GM19043 (cell line): ENCODE results near the gene SCLT1.
"Not testable (repeated sequence)": the region's sequence is repeated elsewhere in the genome, so short reads cannot be mapped to it uniquely, and the experiment has no call there.

Experiments
- ATAC-seq: cut with Tn5 transposase; IDR thresholded peaks from one replicate; pipeline ENCODE4 v1.9.1; 2021; ENCODE audit warnings: low read depth; ENCODE audit not compliant: unreplicated experiment

Gene SCLT1

GRCh38 chr4:129080129-129080528, 13.2 kb downstream of the SCLT1 start:
- ATAC-seq: no peak

- ATAC-seq: no peak
These were observed 16.0 kb downstream of the SCLT1 start for GRCh38 chr4:129077326-129077725.

GRCh38 chr4:129069537-129069936, 23.8 kb downstream of the SCLT1 start:
- not testable (repeated sequence) for ATAC-seq

- ATAC-seq: no peak
These were observed 28.6 kb downstream of the SCLT1 start for GRCh38 chr4:129064717-129065116.

GRCh38 chr4:129063640-129064039, 29.7 kb downstream of the SCLT1 start:
- ATAC-seq: no peak

GRCh38 chr4:129062580-129062979, 30.8 kb downstream of the SCLT1 start:
- no peak for ATAC-seq

- ATAC-seq: no peak
These were observed 34.3 kb downstream of the SCLT1 start for GRCh38 chr4:129059028-129059427.

GRCh38 chr4:129046055-129046959, 47.0 kb downstream of the SCLT1 start:
- no peak for ATAC-seq

GRCh38 chr4:129043523-129043922, 49.8 kb downstream of the SCLT1 start:
- no peak for ATAC-seq

- ATAC-seq: no peak
These were observed 52.9 kb downstream of the SCLT1 start for GRCh38 chr4:129040471-129040870.

- ATAC-seq: no peak
These were observed 56.2 kb downstream of the SCLT1 start for GRCh38 chr4:129037093-129037492.

- ATAC-seq: no peak
These were observed 78.5 kb downstream of the SCLT1 start for GRCh38 chr4:129014566-129015509.

GRCh38 chr4:129008096-129008495, 85.2 kb downstream of the SCLT1 start:
- ATAC-seq: no peak

GRCh38 chr4:128986908-128987307, 106.4 kb downstream of the SCLT1 start:
- no peak for ATAC-seq

- no peak for ATAC-seq
These were observed 107.3 kb downstream of the SCLT1 start for GRCh38 chr4:128986019-128986418.

GRCh38 chr4:128983771-128984485, 109.4 kb downstream of the SCLT1 start:
- ATAC-seq: no peak

- no peak for ATAC-seq
These were observed 112.0 kb downstream of the SCLT1 start for GRCh38 chr4:128981377-128981776.

- no peak for ATAC-seq
These were observed 112.5 kb downstream of the SCLT1 start for GRCh38 chr4:128980816-128981326.

GRCh38 chr4:128979934-128980333, 113.4 kb downstream of the SCLT1 start:
- ATAC-seq: no peak

- ATAC-seq: no peak
These were observed 114.4 kb downstream of the SCLT1 start for GRCh38 chr4:128978985-128979384.
